ENCODE results near the gene FAM171A1. TPM values are rescaled to one million over a fixed set of nuclear protein-coding genes. Genes with fewer than 3 reads are reported as not detected.
"Not testable (repeated sequence)": the region's sequence is repeated elsewhere in the genome, so short reads cannot be mapped to it uniquely, and the experiment has no call there.

FAM171A1 gene
- total RNA-seq, 1 experiment from 2014 or later = 26.3 TPM

GRCh38 chr10:15339892-15340291, 31.2 kb downstream of the FAM171A1 start:
- no peak overlapping the region for H3K27ac Mint-ChIP-seq (ENCODE audit: unreplicated experiment)
- no peaks in the 10 kb centered on the region for H3K27me3 ChIP-seq (replicated peaks; ENCODE audit: control insufficient read depth, insufficient read depth, low read length)
- CTCF ChIA-PET = interaction anchor here (0.6 kb wide), 1 partner anchor 386 kb away, joined by 5 read pairs; no protein-coding TSS in a partner anchor
- peaks cover 15% of the 10 kb centered on the region for H3K4me1 Mint-ChIP-seq (ENCODE audit: low read depth, unreplicated experiment)
- peaks cover 14% of the 10 kb centered on the region for H3K4me1 ChIP-seq
- no peaks in the 10 kb centered on the region for H3K9me3 ChIP-seq
- H3K9me3 Mint-ChIP-seq (ENCODE audit: unreplicated experiment) = no peaks in the 10 kb centered on the region
- no peaks in the 10 kb centered on the region for H3K36me3 ChIP-seq (ENCODE audit: control insufficient read depth, insufficient read depth, low read length)
- POLR2A ChIA-PET = no interaction called here
- intact Hi-C loops (cut with micrococcal nuclease; ENCODE audit: unreplicated experiment) = no loop called here
- no peak overlapping the region for H3K4me3 ChIP-seq (ENCODE audit: low read depth, low read length)
- H3K27me3 Mint-ChIP-seq (ENCODE audit: insufficient read depth, unreplicated experiment) = no peaks in the 10 kb centered on the region
- BruUV-seq (replicated peaks) = no TSS peak
- no peak for DNase-seq
- TF ChIP-seq CTCF (IDR thresholded peaks at IDR 0.05; ENCODE audit: insufficient read depth in 1 of 2, low read depth in 1 of 2, low read length in 1 of 2, severe bottlenecking in 1 of 2, unreplicated experiment in 1 of 2) = no peak
- no peak overlapping the region for H3K4me3 Mint-ChIP-seq (ENCODE audit: unreplicated experiment)
- H3K36me3 Mint-ChIP-seq (ENCODE audit: insufficient read depth, unreplicated experiment) = no peaks in the 10 kb centered on the region

GRCh38 chr10:15337441-15337923, 33.6 kb downstream of the FAM171A1 start:
- H3K4me3 Mint-ChIP-seq (ENCODE audit: unreplicated experiment); POLR2A ChIA-PET; H3K9me3 Mint-ChIP-seq (ENCODE audit: unreplicated experiment); H3K36me3 Mint-ChIP-seq (ENCODE audit: insufficient read depth, unreplicated experiment); H3K27me3 ChIP-seq (replicated peaks; ENCODE audit: control insufficient read depth, insufficient read depth, low read length); DNase-seq; intact Hi-C loops (cut with micrococcal nuclease; ENCODE audit: unreplicated experiment); H3K4me3 ChIP-seq (ENCODE audit: low read depth, low read length); H3K27me3 Mint-ChIP-seq (ENCODE audit: insufficient read depth, unreplicated experiment); BruUV-seq (replicated peaks); H3K27ac Mint-ChIP-seq (ENCODE audit: unreplicated experiment); H3K9me3 ChIP-seq; CTCF ChIA-PET; H3K36me3 ChIP-seq (ENCODE audit: control insufficient read depth, insufficient read depth, low read length): not testable (repeated sequence)
- H3K4me1 Mint-ChIP-seq (ENCODE audit: low read depth, unreplicated experiment) = peaks cover 13% of the 10 kb centered on the region
- H3K4me1 ChIP-seq = peaks cover 16% of the 10 kb centered on the region

- intact Hi-C loops (cut with micrococcal nuclease; ENCODE audit: unreplicated experiment) = no loop called here
- no TSS peak for BruUV-seq (replicated peaks)
These were observed 34.9 kb downstream of the FAM171A1 start for GRCh38 chr10:15336211-15336610.

More at GRCh38 chr10:15336211-15336610, 34.9 kb downstream of the FAM171A1 start:
- no peaks in the 10 kb centered on the region for H3K36me3 ChIP-seq (ENCODE audit: control insufficient read depth, insufficient read depth, low read length)
- CTCF ChIA-PET = no interaction called here
- Mint-ChIP-seq H3K36me3 (ENCODE audit: insufficient read depth, unreplicated experiment) (peaks cover 6% of the 10 kb centered on the region), H3K4me1 (ENCODE audit: low read depth, unreplicated experiment) (peaks cover 13% of the 10 kb centered on the region), H3K27ac (ENCODE audit: unreplicated experiment) (no peak overlapping the region), H3K9me3 (ENCODE audit: unreplicated experiment) (no peaks in the 10 kb centered on the region), H3K27me3 (ENCODE audit: insufficient read depth, unreplicated experiment) (no peaks in the 10 kb centered on the region), H3K4me3 (ENCODE audit: unreplicated experiment) (no peak overlapping the region)
- TF ChIP-seq CTCF (IDR thresholded peaks at IDR 0.05; ENCODE audit: insufficient read depth in 1 of 2, low read depth in 1 of 2, low read length in 1 of 2, severe bottlenecking in 1 of 2, unreplicated experiment in 1 of 2) = no peak
- H3K9me3 ChIP-seq = no peaks in the 10 kb centered on the region
- peaks cover 18% of the 10 kb centered on the region for H3K4me1 ChIP-seq
- no peak overlapping the region for H3K4me3 ChIP-seq (ENCODE audit: low read depth, low read length)
- DNase-seq = no peak
- no peaks in the 10 kb centered on the region for H3K27me3 ChIP-seq (replicated peaks; ENCODE audit: control insufficient read depth, insufficient read depth, low read length)
- POLR2A ChIA-PET = no interaction called here
